ENCODE results near the gene FBXW8.

Gene FBXW8

DNA sequence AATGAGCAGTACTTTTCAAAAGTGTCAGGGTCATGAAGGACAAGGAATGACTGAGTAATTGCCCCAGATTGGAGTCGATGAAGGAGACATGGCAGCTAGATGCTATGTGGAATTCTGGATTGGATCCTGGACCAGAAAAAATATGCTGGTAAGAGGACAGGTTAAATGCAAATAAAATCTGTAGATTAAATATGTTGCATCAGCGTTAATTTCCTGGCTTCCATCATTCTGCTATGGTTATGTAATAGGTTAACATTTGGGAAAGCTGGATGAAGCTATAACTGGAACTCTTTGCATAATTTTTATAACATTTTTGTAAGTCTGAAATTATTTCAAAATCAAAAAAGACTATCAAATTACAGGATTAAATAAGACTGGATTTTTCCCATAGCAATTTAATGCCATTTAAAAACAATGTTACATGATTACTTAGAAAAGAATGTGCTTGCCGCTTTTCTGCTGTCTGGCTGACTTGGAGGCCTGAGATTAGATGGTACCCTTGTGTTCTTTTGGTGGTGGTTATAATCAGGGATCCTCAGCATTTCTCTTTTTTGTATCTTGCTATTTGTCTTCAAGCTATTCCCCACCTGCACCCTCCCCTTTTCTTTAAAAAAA is 65.1 kb downstream of the FBXW8 start:
- H3K27ac ChIP-seq = no peak overlapping the region
- TF ChIP-seq, protein P1, sequence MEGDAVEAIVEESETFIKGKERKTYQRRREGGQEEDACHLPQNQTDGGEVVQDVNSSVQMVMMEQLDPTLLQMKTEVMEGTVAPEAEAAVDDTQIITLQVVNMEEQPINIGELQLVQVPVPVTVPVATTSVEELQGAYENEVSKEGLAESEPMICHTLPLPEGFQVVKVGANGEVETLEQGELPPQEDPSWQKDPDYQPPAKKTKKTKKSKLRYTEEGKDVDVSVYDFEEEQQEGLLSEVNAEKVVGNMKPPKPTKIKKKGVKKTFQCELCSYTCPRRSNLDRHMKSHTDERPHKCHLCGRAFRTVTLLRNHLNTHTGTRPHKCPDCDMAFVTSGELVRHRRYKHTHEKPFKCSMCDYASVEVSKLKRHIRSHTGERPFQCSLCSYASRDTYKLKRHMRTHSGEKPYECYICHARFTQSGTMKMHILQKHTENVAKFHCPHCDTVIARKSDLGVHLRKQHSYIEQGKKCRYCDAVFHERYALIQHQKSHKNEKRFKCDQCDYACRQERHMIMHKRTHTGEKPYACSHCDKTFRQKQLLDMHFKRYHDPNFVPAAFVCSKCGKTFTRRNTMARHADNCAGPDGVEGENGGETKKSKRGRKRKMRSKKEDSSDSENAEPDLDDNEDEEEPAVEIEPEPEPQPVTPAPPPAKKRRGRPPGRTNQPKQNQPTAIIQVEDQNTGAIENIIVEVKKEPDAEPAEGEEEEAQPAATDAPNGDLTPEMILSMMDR (conservative IDR thresholded peaks at IDR 0.05) = no peak

DNA sequence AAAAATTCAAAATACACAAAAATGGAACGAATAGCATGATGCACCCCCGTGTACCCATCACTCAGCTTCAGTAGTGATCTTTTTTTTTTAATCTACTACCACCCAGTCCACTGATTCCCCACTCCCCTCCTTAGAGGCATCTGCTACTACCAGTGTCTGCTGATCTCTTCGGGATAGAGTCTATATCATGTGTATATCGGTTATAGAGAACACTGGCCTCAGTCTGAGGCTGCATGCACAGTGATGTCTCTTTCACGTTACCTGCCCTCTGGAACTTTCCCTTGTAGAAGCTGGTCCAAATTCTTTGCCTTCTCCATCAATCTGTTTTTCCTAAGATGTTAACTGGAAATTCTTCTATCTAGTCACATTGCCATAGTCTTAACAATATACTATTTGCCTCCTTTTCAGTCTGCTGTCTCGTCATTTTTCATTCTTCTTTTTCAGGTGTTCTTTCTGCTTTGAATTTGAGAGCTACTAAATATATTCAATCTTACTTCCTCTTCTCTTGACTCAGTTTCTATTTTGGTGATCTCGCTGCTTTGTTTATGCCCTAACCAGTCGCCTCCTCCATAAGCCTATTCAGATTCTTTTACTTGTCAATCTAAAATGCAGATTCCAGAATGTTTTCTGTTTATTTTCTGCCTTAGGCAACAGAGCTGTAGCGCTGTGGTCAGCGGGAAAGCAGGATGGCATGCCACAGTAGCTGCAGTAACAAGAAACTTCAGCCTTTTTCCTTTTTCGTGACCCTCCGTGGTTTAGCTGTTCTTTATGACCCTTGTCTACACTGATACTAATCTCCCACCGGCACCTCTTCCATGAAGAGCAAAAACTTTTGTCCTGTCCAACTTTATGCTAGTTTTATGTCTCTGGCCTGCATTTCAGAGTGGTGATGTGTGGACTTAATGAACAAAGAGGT is 67.0 kb downstream of the FBXW8 start:
- H3K27ac ChIP-seq = no peak overlapping the region
- TF ChIP-seq, protein P1 (conservative IDR thresholded peaks at IDR 0.05) = no peak

DNA sequence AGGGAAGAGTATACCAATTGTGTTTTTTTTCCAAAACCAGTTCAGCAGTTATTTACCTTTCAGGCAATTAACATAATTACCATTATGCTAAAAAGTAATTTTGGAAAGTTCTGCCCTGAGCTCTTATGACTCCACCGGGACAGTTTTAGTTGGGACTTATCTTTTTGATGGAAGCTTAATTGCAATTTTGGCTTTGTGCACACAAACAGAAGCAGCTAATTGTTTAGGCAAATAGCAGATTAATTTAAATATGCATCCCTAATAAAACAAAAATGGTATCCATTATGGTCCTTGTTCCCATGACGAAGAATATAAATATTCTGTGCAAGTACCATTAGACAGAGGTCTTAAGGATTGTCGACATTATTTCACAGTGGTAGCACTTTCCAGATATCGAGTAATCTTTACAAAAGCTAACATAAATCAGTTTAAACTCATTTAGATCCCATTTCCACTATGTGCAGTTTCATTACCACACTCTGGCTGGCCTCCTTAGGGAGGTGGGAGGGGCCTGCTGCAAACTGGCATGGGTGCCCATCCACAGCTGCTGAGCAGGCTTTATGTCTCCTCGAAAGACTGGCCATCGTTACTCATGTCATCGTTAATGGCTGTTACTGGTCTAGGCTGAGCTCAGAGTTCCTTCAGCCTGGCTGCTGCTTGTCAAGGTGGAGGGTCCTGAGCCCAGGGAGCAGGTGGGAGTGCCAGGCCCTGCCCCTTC is 68.2 kb downstream of the FBXW8 start:
- no peak overlapping the region for H3K27ac ChIP-seq
- TF ChIP-seq, protein P1 (conservative IDR thresholded peaks at IDR 0.05) = no peak

DNA sequence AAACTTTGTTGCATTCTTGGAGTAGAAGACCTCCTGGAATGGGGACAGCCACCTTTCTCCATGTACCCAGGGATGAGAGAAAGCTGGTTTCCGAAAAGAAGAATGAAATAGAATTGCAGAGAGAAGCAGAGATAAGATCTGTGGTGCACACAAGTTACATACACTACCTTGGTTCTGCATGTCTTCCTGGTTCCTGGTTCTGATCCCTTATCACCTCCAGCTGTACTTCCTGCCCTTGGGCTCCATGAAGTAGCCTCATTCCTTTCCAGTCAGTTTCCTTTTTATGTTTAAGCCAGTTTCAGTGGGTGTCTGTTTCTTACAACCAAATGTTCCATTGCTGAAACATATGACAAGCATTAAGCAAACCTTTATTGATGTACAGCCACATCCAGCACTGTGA is 69.3 kb downstream of the FBXW8 start:
- TF ChIP-seq, protein P1 (conservative IDR thresholded peaks at IDR 0.05) = no peak
- H3K27ac ChIP-seq = no peak overlapping the region

DNA sequence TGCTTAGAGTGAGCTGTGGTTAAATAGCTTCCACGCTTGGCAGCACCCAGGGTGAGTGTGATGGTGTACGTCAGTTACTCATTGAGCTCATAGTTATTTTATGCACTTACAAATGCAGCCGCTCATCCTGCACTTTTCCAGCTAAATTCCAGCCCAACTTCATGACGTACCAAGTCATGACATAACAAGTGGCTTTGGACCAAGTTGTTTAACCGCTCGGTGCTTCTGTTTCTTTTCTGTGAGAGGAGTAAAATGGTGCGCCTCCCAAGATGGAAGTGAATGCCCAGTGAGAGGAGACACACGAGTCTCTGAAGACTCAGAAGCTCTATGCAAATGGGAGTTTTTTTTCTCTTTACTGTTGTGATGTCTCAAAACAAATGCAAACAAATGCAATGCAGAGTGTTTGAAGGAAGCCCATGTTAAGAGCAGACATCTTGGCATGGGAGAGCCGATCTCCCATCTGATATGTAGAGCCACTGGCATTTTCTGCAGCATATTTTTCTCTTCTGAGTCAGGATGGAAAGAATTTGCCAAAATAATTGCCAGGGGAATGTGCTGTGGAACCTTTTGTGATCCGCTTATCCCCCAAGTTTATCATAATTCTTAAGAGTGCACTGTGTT is 72.2 kb downstream of the FBXW8 start:
- TF ChIP-seq, protein P1 (conservative IDR thresholded peaks at IDR 0.05) = no peak
- H3K27ac ChIP-seq = no peak overlapping the region

DNA sequence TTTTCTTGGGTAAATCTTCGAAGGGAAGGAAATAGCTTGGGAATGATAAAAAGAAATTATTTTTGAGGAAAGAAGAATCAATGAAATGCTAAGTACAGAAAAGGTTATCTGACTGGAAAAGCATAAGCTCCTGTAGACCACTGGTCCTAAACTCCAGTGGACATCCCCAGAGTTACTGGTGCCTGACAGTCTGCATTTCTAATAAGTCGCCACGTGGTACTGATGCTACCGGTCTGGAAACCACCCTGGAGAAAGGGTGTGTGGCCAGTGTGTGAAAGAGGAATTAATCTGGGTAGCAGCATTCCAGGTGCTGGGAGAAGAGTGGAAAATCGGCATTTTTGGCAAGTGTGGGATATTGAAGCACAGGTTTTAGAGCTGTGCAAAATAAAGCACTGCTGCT is 73.3 kb downstream of the FBXW8 start:
- TF ChIP-seq, protein P1 (conservative IDR thresholded peaks at IDR 0.05) = no peak
- H3K27ac ChIP-seq = no peak overlapping the region

DNA sequence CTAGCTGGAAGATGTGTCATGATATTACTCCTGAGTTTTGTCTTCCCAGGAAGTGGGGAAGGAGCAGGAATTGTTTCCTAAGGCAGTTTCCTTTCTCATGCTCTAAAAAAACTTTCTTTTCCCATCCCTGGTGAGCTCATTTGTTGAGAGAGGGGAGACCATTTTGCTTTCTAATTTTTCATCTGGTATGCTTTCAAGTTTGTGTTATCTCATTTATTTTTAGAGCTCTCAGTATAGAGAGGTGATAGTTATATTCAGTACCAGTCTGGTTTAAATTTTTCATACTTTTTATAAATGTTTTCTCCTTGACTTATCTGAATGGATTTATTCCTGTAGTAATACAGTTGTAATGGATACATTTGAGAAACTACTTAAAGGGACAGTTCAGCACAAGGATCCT is 79.6 kb downstream of the FBXW8 start:
- TF ChIP-seq, protein P1 (conservative IDR thresholded peaks at IDR 0.05) = no peak
- H3K27ac ChIP-seq = peak overlapping the region; percentile 87

All from VCaP (cell line).